H9 (cell line): ENCODE measurements around the gene SELENOF. TPM values are rescaled to one million over a fixed set of nuclear protein-coding genes. Genes with fewer than 3 reads are reported as not detected.
"Not testable (repeated sequence)": the region's sequence is repeated elsewhere in the genome, so short reads cannot be mapped to it uniquely, and the experiment has no call there.

Experiments
- DNase-seq: peaks from one replicate; pipeline ENCODE4 v3.0.0-alpha.2; 2017
- H2AFZ ChIP-seq: one replicate; pipeline ENCODE4 v1.6.1; 2013; ENCODE audit warnings: mild to moderate bottlenecking, low read length, control low read depth, moderate library complexity
- H2AK5ac ChIP-seq: 2 replicates; pipeline ENCODE4 v1.6.1; 2013; ENCODE audit warnings: low read length, control low read depth, mixed read lengths; ENCODE audit not compliant: insufficient read length
- H2BK120ac ChIP-seq: one replicate; pipeline ENCODE4 v1.6.1; 2013; ENCODE audit warnings: low read depth, mild to moderate bottlenecking, low read length, control low read depth, inconsistent platforms; ENCODE audit not compliant: poor library complexity, severe bottlenecking
- H2BK12ac ChIP-seq: 2 replicates; pipeline ENCODE4 v1.6.1; 2013; ENCODE audit warnings: low read length, control low read depth, mixed read lengths, low read depth; ENCODE audit not compliant: insufficient read length
- H2BK15ac ChIP-seq: 2 replicates; pipeline ENCODE4 v1.6.1; 2013; ENCODE audit warnings: low read depth, low read length, control low read depth
- H2BK20ac ChIP-seq: one replicate; pipeline ENCODE4 v1.6.1; 2013; ENCODE audit warnings: low read depth, mild to moderate bottlenecking, low read length, control low read depth, inconsistent platforms; ENCODE audit not compliant: poor library complexity, severe bottlenecking
- H2BK5ac ChIP-seq: 2 replicates; pipeline ENCODE4 v1.6.1; 2013; ENCODE audit warnings: low read length, control low read depth, mixed read lengths; ENCODE audit not compliant: insufficient read length
- H3K14ac ChIP-seq: 2 replicates; pipeline ENCODE4 v1.6.1; 2013; ENCODE audit warnings: low read length, control low read depth; ENCODE audit not compliant: insufficient read depth
- H3K18ac ChIP-seq: 2 replicates; pipeline ENCODE4 v1.6.1; 2013; ENCODE audit warnings: low read depth, mild to moderate bottlenecking, mixed read lengths, low read length, control low read depth; ENCODE audit not compliant: insufficient read length
- H3K23ac ChIP-seq: 2 replicates; pipeline ENCODE4 v1.6.1; 2013; ENCODE audit warnings: low read length, control low read depth, mixed read lengths, low read depth; ENCODE audit not compliant: insufficient read length
- H3K23me2 ChIP-seq: 2 replicates; pipeline ENCODE4 v1.6.1; 2013; ENCODE audit warnings: low read depth, mild to moderate bottlenecking, mixed read lengths, low read length, control low read depth; ENCODE audit not compliant: insufficient read length, poor library complexity, severe bottlenecking
- H3K27ac ChIP-seq: 2 replicates; pipeline ENCODE4 v1.5.1; 2013; ENCODE audit warnings: low read length, control low read depth, mixed read lengths, low read depth; ENCODE audit not compliant: insufficient read length
- H3K27me3 ChIP-seq: 2 replicates; pipeline ENCODE4 v1.6.1; 2013; ENCODE audit warnings: low read length, control low read depth, inconsistent platforms; ENCODE audit not compliant: insufficient read depth
- H3K4ac ChIP-seq: 2 replicates; pipeline ENCODE4 v1.6.1; 2013; ENCODE audit warnings: low read depth, mild to moderate bottlenecking, control low read depth, inconsistent platforms, low read length, moderate library complexity
- H3K4me1 ChIP-seq: 2 replicates; pipeline ENCODE4 v1.6.1; 2013; ENCODE audit warnings: low read length, control low read depth, inconsistent platforms; ENCODE audit not compliant: insufficient read depth
- H3K4me2 ChIP-seq: 2 replicates; pipeline ENCODE4 v1.6.1; 2013; ENCODE audit warnings: low read length, control low read depth, mixed read lengths; ENCODE audit not compliant: insufficient read length, insufficient read depth
- H3K56ac ChIP-seq: 2 replicates; pipeline ENCODE4 v1.6.1; 2013; ENCODE audit warnings: low read depth, mild to moderate bottlenecking, mixed read lengths, low read length, control low read depth; ENCODE audit not compliant: insufficient read length
- H3K79me1 ChIP-seq: 2 replicates; pipeline ENCODE4 v1.6.1; 2013; ENCODE audit warnings: low read depth, mild to moderate bottlenecking, moderate library complexity, low read length, control low read depth, inconsistent platforms; ENCODE audit not compliant: insufficient read depth, poor library complexity, severe bottlenecking
- H3K79me2 ChIP-seq: 2 replicates; pipeline ENCODE4 v1.6.1; 2013; ENCODE audit warnings: low read length, control low read depth, inconsistent platforms; ENCODE audit not compliant: insufficient read depth
- H3K9ac ChIP-seq: 2 replicates; pipeline ENCODE4 v1.6.1; 2013; ENCODE audit warnings: low read length, control low read depth, mixed read lengths; ENCODE audit not compliant: insufficient read length; ENCODE audit errors: extremely low read depth
- H3K9me3 ChIP-seq: one replicate; pipeline ENCODE4 v1.6.1; 2013; ENCODE audit warnings: low read depth, low read length, inconsistent platforms; ENCODE audit not compliant: control insufficient read depth
- H3T11ph ChIP-seq: one replicate; pipeline ENCODE4 v1.6.1; 2013; ENCODE audit warnings: mild to moderate bottlenecking, low read length, control low read depth, inconsistent platforms
- H4K20me1 ChIP-seq: one replicate; pipeline ENCODE4 v1.6.1; 2013; ENCODE audit not compliant: control insufficient read depth, insufficient read length, insufficient read depth
- H4K5ac ChIP-seq: 2 replicates; pipeline ENCODE4 v1.6.1; 2013; ENCODE audit warnings: low read depth, mild to moderate bottlenecking, mixed read lengths, low read length, control low read depth; ENCODE audit not compliant: insufficient read length
- H4K8ac ChIP-seq: replicated peaks from 2 replicates; pipeline ENCODE4 v1.6.1; 2013; ENCODE audit warnings: low read length, control low read depth, mixed read lengths, low read depth; ENCODE audit not compliant: insufficient read length
- H4K91ac ChIP-seq: 2 replicates; pipeline ENCODE4 v1.6.1; 2013; ENCODE audit warnings: low read depth, mild to moderate bottlenecking, moderate library complexity, mixed read lengths, low read length, control low read depth; ENCODE audit not compliant: insufficient read length
- H3K27ac Mint-ChIP-seq, 3 experiments: 2 replicates in 2 of 3; 3 replicates in 1 of 3; pipeline ENCODE4 v1.8.0; 2020 to 2021; ENCODE audit warnings: mixed read lengths in 3 of 3, mild to moderate bottlenecking in 1 of 3, moderate library complexity in 1 of 3
- H3K27me3 Mint-ChIP-seq: 2 replicates; pipeline ENCODE4 v1.8.0; 2021; ENCODE audit warnings: low read depth, mild to moderate bottlenecking, moderate library complexity, mixed read lengths
- H3K36me3 Mint-ChIP-seq, 3 experiments: 2 replicates in 2 of 3; 3 replicates in 1 of 3; pipeline ENCODE4 v1.8.0; 2020 to 2021; ENCODE audit warnings: low read depth in 3 of 3, mixed read lengths in 3 of 3; ENCODE audit not compliant: insufficient read depth in 1 of 3
- H3K4me1 Mint-ChIP-seq, 2 experiments: 2 replicates each; pipeline ENCODE4 v1.8.0; 2020; ENCODE audit warnings: mixed read lengths in 2 of 2
- H3K4me3 Mint-ChIP-seq, 2 experiments: 2 replicates in 1 of 2; 3 replicates in 1 of 2; pipeline ENCODE4 v1.8.0; 2020 to 2021; ENCODE audit warnings: mild to moderate bottlenecking in 2 of 2, mixed read lengths in 2 of 2, moderate library complexity in 1 of 2
- H3K9me3 Mint-ChIP-seq, 2 experiments: 2 replicates in 1 of 2; 3 replicates in 1 of 2; pipeline ENCODE4 v1.8.0; 2020; ENCODE audit warnings: mild to moderate bottlenecking in 2 of 2, mixed read lengths in 2 of 2, moderate library complexity in 1 of 2
- WGBS: extraction: QIAGEN DNeasy Blood & Tissue Kit; methylation state at CpG from one replicate; pipeline ENCODE4 v1.1.7; 2013; ENCODE audit warnings: missing lambda C conversion rate, low lambda C conversion rate, mixed read lengths; ENCODE audit not compliant: insufficient read length; ENCODE audit errors: extremely low coverage; 5-methylcytosine and 5-hydroxymethylcytosine counted together
- total RNA-seq: library from RNA; stranded (reverse); gene quantifications from 2 replicates; pipeline ENCODE4 v1.2.1, GENCODE V29; 2021

SELENOF gene
- total RNA-seq, 1 experiment from 2014 or later, result 143 TPM

DNA sequence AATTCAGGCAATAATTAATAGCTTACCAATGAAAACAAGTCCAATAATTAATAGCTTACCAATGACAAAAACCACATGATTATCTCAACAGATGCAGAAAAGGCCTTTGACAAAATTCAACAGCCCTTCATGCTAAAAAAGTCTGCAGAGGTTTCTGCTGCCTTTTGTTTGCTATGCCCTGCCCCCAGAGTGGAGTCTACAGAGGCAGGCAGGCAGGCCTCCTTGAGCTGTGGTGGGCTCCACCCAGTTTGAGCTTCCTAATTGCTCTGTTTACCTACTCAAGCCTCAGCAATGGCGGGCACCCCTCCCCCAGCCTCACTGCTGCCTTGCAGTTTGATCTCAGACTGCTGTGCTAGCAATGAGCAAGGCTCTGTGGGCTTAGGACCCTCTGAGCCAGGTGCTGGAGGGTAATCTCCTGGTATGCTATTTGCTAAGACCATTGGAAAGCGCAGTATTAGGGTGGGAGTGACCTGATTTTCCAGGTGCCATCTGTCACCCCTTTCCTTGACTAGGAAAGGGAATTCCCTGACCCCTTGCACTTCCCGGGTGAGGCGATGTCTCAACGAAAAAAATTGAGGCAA, 96.6 kb downstream of the SELENOF start:
- no CpG with 5 or more reads among the region's 5 CpGs for WGBS
- H3K4me3 Mint-ChIP-seq, result 0 out of 5 replicates have a peak overlapping the region, but pooled peaks of 1 of the 2 experiments have one; percentile 35

DNA sequence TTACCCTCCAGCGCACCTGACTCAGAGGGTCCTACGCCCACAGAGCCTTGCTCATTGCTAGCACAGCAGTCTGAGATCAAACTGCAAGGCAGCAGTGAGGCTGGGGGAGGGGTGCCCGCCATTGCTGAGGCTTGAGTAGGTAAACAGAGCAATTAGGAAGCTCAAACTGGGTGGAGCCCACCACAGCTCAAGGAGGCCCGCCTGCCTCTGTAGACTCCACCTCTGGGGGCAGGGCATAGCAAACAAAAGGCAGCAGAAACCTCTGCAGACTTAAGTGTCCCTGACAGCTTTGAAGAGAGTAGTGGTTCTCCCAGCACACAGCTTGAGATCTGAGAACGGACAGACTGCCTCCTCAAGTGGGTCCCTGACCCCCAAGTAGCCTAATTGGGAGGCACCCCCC, 99.8 kb downstream of the SELENOF start:
- H3K27me3 Mint-ChIP-seq, H3K14ac ChIP-seq, H3K9ac ChIP-seq, H3K27ac ChIP-seq, H3K27me3 ChIP-seq, DNase-seq, H2BK5ac ChIP-seq, H2BK15ac ChIP-seq, H3K9me3 ChIP-seq, H3K23me2 ChIP-seq, H3K4me1 ChIP-seq, H3K4me3 Mint-ChIP-seq, H2BK12ac ChIP-seq, H3T11ph ChIP-seq, H4K5ac ChIP-seq, H4K20me1 ChIP-seq, H3K79me1 ChIP-seq, H2BK120ac ChIP-seq, H2BK20ac ChIP-seq, H3K18ac ChIP-seq, H3K4me2 ChIP-seq, H3K79me2 ChIP-seq, H3K9me3 Mint-ChIP-seq, H4K8ac ChIP-seq, H2AK5ac ChIP-seq, H3K56ac ChIP-seq, H3K4ac ChIP-seq, H2AFZ ChIP-seq, H3K23ac ChIP-seq, H4K91ac ChIP-seq: not testable (repeated sequence)
- Mint-ChIP-seq H3K4me1 (peaks cover 33 to 38% of the 10 kb centered on the region in 2 experiments), H3K27ac (peak overlapping the region in 1 of 3 experiments; percentile 58; a peak in 1 of 7 replicates), H3K36me3 (peaks cover 0 to 11% (median 5%) of the 10 kb centered on the region in 3 experiments; a peak in 5 of 7 replicates)
- WGBS, result no CpG with 5 or more reads among the region's 5 CpGs

More for the DNA sequence above, 96.6 kb downstream of the SELENOF start:
- not testable (repeated sequence) for H3K79me2 ChIP-seq, H2BK12ac ChIP-seq, H3K4me2 ChIP-seq, H2AK5ac ChIP-seq, H4K5ac ChIP-seq, H3K27me3 Mint-ChIP-seq, H3K56ac ChIP-seq, H3K79me1 ChIP-seq, H3K9me3 ChIP-seq, H3K14ac ChIP-seq, H3K4ac ChIP-seq, H4K91ac ChIP-seq, H3K27ac ChIP-seq, H2BK15ac ChIP-seq, H4K20me1 ChIP-seq, H3K27me3 ChIP-seq, H3T11ph ChIP-seq, H3K4me1 ChIP-seq, H4K8ac ChIP-seq, H2BK120ac ChIP-seq, H2BK5ac ChIP-seq, H2AFZ ChIP-seq, H3K18ac ChIP-seq, H3K23ac ChIP-seq, H3K23me2 ChIP-seq, H3K9ac ChIP-seq, H2BK20ac ChIP-seq
- peaks cover 12 to 14% of the 10 kb centered on the region in 2 experiments; a peak in 4 of 5 replicates for H3K9me3 Mint-ChIP-seq
- peaks cover 28 to 40% of the 10 kb centered on the region in 2 experiments for H3K4me1 Mint-ChIP-seq
- H3K36me3 Mint-ChIP-seq, result peaks cover 0 to 11% (median 5%) of the 10 kb centered on the region in 3 experiments; a peak in 5 of 7 replicates
- peak overlapping the region in 2 of 3 experiments; percentile 63 to 83; a peak in 4 of 7 replicates for H3K27ac Mint-ChIP-seq
- peak; percentile 49 for DNase-seq
